CD4-positive, alpha-beta T cell treated with Interleukin-17A for 1 hour (primary cell): Measurements from ENCODE around the gene ZDHHC19.
"Not testable (repeated sequence)": the region's sequence is repeated elsewhere in the genome, so short reads cannot be mapped to it uniquely, and the experiment has no call there.

ENCODE experiments used
- DNase-seq: peaks from one replicate; pipeline ENCODE4 v3.0.0-alpha.2; 2020

Gene ZDHHC19

DNA sequence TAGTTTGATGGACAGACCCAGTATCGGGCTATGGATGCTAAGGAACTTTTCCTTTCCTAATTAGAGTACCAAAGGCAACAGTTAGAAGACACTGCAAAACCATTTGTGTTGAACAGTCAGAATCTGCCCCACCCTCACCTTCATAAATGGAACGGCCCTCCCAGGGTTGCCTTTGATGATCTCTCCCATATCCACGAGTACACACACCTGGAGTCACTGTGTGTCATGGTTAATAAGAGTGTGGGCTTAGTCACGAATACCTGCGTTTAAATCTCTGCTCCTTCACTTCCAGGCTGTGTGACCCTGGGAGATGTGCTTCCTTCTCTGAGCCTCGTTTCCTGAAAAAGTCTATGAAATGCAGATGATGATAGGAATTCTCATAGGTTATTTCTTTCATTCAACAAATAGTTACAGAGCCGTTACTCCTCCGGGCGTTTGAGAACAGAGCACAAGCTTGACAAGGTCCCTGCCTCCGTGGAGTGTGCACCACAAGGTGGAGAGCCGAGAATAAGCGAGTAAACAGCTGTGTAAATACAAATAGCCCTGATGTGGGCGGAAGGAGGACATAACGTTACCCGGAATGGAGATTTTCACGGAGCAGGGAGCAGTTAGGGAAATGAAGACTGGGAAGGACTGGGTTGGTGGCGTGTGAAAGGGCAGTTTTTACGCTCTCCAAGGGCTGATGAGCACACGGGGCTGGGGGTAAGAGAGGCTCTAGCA lies 11.8 kb upstream of the ZDHHC19 start:
- no peak for DNase-seq

DNA sequence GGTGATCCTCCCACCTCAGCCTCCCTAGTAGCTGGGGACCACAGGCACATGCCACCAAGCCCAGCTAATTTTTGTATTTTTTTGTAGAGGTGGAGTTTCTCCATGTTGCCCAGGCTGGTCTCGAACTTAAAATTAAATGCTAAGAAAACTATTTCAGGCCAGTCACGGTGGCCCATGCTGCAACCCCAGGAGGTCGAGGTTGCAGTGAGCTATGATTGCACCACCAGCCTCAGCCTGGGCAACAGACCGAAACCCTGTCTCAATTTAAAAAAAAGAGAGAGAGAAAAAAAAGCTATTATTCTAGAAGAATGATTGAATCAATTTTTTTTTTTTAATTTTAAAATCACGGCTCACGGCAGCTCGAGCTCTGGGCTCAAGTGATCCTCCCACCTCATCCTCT lies 9.8 kb upstream of the ZDHHC19 start:
- no peak for DNase-seq

DNA sequence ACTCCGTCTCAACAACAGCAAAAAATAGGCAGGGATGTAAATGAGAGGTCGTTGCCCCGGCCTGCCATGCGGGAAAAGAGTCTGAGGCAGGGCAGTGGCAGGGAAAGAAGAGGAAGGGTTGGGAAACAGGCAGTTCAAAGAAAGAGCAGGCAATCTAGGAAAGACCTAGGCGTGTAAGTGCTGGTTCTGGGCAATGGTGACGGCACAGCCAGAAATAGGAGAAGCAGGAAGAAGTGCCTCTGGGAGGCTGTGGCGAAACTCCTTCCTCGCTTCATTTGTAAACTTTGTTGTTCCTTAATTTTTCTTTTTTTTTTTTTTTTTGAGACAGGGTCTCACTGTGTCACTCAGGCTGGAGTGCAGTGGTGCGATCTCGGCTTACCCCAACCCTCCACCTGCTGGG lies 9.4 kb upstream of the ZDHHC19 start:
- DNase-seq = no peak

DNA sequence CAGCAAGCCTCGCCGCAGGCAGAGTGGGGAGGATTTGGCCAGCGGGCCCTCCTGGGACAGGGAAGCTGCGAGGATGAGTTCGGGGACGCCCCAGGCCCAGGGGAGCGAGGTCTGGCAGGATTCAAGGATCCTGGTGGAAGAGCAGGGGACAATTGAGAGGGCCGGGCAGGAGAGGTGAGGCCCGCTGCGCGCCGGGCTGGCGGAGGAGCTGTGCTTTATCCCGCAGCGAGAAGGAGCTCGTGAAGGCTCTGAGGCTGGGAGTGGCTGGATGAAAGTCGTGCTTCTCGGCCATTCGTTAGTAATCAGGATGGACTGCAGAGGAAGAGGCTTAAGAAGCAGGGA lies 8.7 kb upstream of the ZDHHC19 start:
- no peak for DNase-seq

DNA sequence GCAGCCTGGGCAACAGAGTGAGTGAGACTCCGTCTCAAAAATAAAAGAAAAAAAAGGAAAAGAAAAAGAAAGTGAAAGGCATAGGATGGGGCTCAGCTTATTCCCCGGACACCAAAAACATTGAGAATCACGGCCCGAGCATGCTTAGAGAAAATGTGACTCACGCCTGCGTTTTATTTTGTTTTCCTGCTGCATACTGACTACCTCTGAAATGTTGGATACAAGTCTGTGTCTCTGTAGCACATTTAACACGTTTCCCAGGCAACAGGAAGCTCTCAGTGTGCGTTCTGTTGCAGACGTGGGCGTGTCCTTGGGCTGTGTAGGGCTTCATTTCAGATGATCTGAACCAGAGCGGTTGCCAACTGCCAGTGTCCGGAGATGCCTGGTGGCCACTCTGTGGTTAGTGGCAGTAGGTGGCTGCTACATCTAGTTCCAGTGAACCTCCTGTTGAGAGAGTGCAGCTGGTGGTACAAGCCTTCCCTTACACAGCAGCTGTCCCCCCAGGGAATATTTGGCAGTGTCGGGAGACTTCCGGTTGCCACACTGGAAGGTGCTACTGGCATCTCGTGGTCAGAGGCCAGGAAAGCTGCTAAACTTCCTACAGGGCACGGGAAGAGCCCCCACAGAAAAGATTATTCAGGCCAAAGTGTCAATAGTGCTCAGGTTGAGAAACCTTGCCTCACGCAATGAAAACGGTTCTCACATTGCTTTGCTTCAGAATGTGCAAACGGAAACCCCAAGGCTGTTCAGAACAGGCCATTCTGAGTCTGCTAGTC lies 8.2 kb upstream of the ZDHHC19 start:
- DNase-seq = peak; percentile 67

DNA sequence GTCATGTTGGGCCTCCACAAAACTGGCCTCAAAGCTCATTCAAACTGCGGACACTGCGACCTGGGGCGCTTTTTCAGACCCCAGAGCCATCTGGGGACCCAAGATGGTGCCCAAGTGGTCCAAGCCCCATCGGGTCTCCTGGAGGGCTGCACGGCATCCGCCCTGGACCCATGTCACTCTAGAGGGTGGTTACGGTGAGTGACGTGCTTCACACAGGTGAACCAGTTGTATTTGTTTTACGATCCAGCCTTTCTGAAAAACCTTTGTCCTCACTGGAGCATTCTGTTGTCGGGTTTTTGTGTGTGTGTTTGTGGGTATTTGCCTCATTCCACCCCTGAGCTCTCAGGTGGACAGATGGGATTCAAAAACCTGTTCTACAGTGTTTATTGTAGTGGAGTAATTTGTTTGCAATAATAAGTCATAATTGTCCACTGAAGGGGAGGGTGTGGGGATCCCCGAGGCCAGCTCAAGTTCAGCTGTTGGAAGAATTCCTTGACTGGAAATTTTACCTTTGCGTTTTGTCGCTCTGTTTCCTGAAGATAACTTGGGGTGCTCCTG lies 7.0 kb upstream of the ZDHHC19 start:
- DNase-seq = no peak

DNA sequence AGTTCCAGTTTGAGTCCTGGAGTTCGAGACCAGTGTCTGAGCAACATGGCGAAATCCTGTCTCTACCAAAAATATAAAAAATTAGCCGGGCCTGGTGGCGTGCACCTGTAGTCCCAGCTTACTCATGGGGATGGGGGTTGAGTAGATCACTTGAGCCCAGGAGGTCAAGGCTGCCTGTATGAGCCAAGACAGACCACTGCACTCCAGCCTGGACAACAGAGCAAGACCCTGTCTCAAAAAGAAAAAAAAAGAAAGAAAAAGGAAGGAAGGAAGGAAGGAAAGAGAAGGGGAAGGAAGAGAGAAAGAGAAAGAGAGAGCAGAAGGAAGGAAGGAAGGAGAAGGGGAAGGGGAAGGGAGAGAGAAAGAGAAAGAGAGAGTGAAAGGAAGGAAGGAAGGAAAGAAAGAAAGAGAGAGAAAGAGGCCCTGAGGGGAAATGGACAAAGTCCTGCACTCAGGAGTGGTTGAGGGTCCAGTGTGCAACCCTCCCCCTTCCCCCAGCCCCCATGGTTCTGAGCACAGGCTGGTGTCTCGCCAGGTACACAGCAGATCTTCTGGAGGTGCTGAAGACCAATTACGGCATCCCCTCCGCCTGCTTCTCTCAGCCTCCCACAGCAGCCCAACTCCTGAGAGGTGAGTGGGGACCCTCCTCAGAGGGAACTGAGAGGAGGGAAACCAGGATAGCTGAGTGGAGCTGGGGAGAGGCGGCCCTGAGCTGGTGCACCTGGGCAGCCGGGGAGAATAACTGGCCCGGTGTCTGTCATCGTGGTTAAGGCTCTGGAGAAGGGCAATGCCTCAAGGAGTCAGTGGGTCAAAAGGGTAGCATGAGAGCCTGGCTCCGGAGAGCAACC lies 6.3 kb upstream of the ZDHHC19 start:
- no peak for DNase-seq

DNA sequence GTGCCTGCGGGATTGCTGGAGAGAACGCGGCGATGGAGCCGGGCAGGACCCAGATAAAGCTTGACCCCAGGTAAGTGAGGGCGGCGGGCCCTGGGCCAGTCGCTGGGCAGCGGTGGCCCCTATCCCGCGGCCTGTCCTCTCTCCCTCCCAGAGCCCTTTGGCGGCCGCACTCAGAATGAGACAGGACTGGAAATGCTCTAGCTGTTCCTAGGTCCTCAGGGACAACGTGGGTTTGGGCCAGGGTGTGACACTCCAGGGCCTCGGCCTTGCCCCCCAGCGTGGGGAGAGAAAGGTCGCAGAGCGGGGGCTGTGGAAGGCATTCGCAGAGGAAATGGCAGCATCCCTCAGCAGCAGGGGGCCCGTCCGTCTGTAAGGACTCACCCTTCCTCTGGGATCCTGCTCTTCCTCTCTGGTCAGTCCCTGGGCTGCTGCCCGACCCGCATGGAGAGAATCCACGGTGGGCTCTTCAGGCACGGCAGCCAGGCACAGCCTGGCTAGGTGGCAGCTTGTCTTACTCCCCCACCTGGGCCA lies 5.5 kb upstream of the ZDHHC19 start:
- DNase-seq = no peak

DNA sequence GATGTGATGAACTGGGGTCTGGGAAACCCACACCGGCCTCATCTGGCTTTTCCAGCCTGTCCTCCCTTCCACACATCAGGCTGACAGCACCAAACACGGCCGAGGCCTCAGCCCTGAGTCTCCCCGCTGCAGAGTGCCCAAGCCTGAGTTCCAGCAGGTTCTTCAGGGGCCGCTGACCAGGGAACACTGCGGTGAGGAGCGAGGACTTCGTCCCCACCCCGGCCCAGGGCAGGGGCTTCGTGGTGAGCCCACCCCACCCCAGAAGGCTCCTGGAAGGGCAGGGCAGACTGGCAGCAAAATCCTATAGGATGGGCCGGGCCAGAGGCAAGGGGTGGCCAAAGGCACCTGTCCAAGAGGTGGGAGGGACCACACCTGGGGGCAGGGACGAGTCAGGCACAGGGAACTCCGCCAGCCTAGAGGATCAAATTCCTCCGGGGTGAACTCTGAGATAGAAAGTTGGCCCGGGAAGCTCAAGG lies 4.9 kb upstream of the ZDHHC19 start, which contains the start of gene SLC51A:
TSS of gene SLC51A (plus strand) at position 446 of the 476 bp plus-strand sequence. CDS start 179 bp downstream, outside the sequence.
- DNase-seq = no peak

DNA sequence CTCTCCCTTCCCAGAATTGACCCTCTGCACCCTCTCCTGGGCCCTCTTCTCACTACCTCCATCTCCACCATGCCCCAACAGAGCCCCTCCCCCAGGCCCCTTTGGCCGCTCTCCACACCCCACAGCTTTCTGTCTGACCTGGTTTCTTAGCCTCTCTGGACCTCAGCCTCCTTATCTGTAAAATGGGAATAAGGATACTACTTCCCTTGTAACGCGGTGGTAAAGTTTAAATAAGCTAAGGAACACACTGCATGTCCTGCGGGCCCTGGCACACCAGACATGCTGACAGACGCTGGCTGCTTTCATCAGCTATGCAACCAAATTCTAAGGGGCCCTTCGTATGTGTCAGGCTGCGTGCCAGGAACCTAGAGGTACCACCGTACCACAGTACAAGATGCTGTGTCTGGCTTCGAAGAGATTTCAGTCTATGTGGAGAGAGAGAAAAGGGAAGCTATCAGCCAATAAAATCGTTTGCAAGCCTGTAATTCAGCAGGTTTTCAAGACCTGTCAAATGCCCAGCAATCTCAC lies 4.4 kb upstream of the ZDHHC19 start:
- no peak for DNase-seq

DNA sequence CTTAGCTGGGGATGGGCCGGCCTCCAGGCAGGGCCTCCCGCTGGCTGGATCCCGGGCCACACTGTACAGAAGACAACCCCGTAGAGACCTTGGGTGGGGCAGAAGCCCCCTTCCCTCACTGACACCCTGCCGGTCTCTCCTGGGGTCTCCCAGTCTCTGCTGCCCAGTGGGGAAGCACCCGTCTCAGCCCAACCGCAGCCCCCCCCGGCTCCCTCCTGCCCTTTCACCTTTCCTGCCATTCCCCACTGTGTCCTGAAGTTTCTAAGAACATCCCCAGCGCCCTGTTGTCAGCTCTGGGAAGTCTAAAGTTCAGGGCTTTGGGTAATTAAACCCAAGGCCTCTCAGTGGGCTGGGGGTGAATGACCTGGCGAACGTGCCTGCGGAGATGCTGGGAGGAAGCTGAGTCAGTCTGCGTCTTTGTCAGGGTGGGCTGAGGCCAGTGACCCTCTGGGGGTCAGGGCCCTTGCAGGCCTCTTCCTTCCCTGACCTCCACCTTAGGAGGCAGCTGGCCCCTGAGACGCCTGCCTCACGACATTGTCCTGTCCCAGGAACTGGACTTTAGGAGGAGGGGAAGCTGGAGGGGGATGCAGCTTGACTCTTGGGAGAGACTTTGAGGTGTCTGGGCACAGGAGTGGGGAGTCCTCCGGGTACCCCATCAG lies 3.7 kb upstream of the ZDHHC19 start:
- DNase-seq = no peak

DNA sequence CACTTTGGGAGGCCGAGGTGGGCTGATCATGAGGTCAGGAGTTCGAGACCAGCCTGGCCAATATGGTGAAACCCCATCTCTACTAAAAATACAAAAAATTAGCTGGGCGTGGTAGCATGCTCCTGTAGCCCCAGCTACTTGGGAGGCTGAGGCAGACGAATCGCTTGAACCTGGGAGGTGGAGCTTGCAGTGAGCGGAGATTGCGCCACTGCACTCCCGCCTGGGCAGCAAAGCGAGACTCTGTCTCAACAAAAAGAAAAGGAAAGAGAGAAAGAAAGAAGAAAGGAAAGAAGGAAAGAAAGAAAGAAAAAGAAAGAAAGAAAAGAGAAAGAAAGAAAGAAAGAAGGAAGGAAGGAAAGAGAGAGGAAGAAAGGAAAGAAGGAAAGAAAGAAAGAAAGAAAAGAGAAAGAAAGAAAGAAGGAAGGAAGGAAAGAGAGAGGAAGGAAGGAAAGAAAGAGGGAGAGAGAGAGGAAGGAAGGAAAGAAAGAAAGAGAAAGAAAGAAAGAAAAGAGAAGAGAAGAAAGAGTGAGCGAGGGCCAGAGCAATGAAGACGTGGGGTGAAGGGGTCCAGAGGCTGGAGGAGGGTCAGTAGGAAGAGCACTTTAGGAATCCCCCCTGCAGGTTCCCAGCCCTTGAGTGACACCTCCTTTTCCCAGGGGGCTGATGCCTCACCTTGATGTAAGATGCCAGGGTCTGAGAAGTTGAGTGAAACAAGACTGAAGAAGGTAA lies 1.1 kb downstream of the ZDHHC19 start:
- DNase-seq = not testable (repeated sequence)

DNA sequence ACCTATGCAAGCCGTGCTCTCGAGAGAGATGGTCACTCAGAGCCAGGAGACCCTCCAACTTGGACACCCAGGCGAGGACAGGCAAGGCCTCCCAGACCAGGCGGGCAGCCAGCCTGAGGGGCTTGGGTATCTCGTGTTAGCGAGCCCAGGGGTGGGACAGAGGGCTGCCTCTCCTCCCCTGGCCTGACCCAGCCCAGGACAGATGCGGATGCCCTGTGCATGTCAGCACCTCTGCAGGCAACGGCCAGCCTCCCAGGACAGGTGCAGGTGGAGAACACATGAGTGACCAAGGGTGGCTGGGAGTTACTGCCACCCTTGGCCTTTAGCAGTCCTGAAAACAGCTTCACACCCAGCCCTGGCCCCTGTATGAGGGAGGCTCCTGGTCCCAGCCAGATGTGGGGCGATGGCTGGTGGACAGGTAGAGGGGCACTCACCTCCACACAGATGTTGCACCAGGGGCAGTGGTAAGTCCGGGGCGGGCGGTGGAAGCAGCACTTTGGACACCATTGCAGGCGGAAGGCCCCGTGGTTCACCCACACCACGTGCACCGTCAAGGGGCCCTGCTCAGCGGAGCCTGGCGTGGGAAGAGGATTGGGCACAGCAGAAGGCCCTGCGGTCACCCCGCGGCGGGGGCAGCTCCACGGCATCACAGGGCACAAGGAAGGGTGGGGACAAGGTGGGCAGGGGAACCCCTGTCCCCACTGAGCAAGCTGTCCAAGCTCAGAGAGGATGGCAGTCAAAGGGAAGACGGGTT lies 2.1 kb downstream of the ZDHHC19 start:
- no peak for DNase-seq

DNA sequence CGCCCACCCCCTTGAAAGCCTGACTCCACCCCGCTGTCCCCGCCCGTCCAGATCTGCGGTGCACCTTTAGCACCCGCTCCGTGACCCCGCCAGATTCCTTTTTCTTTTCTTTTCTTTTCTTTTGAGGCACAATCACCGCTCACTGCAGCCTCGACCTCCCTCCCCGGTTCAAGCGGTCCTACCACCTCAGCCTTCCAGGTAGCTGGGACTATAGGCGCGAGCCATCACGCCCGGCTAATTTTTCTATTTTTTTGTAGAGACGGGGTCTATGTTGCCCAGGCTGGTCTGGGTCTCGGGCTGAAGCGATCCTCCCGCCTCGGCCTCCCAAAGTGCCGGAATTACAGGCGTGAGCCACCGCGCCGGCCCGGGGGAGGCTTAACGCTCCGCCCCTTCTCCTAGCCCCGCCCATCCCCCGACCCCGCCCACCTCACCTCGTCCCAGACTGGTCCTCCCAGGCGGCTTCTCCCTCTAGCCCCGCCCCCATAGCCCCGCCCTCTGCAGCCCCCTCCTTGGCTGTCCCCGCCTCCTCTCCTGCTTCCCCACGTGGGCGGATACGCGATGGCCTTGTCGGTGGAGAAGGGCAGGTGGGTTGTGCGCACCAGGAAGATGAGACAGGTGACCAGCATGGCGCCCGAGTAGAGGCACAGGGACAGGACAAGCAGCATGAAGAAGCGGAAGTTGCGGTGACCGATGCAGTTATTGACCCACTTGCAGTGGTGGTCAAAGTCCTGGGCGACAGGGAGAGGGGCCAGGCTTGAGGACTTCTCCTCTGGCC lies 3.2 kb downstream of the ZDHHC19 start:
- DNase-seq = peak; percentile 76

DNA sequence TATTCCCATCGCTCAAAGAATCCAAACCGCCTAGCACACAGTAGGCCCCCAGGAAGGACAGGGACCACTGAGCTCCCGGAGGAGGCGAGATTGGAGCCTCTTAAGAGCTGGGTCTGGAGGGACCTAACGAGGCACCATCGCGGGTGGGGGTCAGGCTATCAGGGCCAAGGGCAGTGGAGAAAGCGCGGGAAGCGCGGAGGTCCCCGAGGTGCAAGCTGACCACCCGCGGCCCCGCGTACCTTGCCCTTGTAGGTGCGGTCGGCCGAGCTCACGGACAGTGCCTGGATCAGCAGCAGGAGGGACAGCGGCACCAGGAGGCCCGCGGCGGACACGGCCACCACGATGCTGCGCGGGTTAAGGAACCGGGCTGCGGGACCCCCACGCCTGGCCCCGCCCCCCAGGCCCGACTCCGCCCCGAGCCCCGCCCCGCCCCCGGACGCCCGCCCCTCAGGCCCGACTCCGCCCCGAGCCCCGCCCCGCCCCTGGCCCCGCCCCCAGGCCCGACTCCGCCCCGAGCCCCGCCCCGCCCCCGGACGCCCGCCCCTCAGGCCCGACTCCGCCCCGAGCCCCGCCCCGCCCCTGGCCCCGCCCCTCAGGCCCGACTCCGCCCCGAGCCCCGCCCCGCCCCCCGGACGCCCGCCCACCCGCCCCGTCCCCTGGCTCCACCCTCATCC lies 3.9 kb downstream of the ZDHHC19 start:
- peak; percentile 42 for DNase-seq

DNA sequence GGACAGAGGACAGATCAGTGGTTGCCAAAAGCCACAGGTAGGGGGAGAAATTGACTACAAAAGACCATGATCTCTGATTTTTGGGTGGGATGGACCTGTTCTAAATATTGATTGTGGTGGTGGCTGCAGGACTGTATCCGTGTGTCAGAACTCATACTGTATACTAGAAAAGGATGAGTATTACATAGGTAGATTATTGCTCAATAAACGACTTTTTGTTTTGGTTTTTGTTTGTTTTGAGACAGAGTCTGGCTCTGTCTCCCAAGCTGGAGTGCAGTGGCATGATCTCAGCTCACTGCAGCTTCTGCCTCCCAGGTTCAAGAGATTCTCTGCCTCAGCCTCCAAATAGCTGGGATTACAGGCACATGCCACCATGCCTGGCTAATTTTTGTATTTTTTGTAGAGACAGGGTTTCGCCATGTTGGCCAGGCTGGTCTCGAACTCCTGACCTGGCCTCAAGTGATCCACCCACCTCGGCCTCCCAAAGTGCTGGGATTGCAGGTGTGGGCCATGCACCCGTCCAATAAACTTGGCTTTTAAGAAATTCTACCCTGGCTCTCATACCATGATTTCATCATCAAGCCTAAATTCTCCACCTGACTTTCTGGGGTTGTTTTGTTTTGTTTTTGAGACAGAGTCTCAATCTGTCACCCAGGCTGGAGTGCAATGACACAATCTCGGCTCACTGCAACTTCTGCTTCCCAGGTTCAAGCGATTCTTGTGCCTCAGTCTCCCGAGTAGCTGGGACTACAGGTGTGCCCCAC lies 5.6 kb downstream of the ZDHHC19 start:
- DNase-seq = not testable (repeated sequence)

DNA sequence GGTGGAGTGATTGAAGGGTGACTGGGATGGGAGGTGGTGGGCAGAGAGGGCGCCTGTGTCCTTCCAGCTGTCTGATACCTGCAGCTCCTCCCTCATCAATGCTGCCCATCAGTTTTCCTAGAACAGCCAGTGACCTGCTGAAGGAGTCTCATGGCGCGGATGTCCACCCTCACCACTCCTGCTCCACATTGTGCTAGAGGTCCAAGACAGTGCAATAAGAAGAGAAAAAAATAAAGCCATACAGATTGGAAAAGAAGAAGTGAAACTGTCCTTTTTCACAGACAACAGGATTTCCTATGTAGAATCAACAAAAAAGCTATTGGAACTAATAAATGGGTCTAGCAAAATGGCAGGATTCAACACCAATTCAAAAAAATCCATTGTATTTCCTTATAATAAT lies 7.4 kb downstream of the ZDHHC19 start:
- no peak for DNase-seq

DNA sequence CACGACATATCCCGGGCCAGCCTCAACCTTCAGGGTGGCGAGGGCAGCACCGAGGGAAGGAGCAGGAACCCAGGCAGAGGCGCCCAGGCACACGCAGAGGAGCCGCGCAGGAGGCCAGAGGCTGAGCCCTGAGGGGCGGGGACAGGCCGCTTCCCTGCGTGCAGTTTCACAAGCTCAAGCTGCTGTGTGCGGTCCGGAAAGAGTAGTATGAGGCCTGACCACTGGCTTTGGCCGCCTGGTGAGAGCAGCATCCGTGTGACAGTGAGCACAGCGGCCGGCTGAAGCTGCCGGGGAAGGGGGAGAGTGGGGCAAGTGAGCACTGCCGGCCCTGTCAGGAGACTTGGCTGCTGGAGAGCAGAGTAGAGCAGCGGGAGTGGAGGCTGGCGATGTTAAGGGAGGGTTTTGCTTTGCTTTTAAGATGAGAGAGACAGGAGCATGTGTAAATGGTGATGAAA lies 8.7 kb downstream of the ZDHHC19 start:
- DNase-seq = no peak
